ENCODE results near the gene TLE1.

GRCh38 chr9:81539317-81539716 lies 150.0 kb downstream of the TLE1 start:
- TF ChIP-seq CTCF (IDR thresholded peaks at IDR 0.05) (no peak), POLR2A (IDR thresholded peaks at IDR 0.05) (no peak)

Data from adrenal gland (tissue), 5 donors.